ENCODE results near the gene HRH2. TPM values are rescaled to one million over a fixed set of nuclear protein-coding genes. Genes with fewer than 3 reads are reported as not detected.

The HRH2 gene
- total and polyA plus RNA-seq, 9 of the 15 experiments (the other 6 are each of a cell fraction or from before 2014, with no cell fraction given), result 0.04 TPM; not detected in 8

GRCh38 chr5:175692235-175692995, 34.5 kb downstream of the HRH2 start:
- Histone ChIP-seq H3K4me1 (replicated peaks in 1 of 2; ENCODE audit: control insufficient read depth in 2 of 2, insufficient read depth in 2 of 2, low read length in 2 of 2) (peaks cover 5 to 12% of the 10 kb centered on the region in 2 experiments; a peak in 3 of 5 replicates), H3K27ac (ENCODE audit: extremely low read depth, low read depth, low read length) (no peak overlapping the region), H3K9ac (ENCODE audit: insufficient read depth in 1 of 2, low read depth in 2 of 2, low read length in 2 of 2) (no peak overlapping the region), H4K20me1 (replicated peaks; ENCODE audit: control insufficient read depth, insufficient read depth, low read length) (no peaks in the 10 kb centered on the region), H3K9me1 (ENCODE audit: control insufficient read depth, insufficient read depth, low read length) (peaks cover 7% of the 10 kb centered on the region), H3K79me2 (ENCODE audit: control insufficient read depth, insufficient read depth, low read length) (no peaks in the 10 kb centered on the region), H3K36me3 (ENCODE audit: control insufficient read depth, insufficient read depth, low read length) (no peaks in the 10 kb centered on the region), H3K9me3 (replicated peaks; ENCODE audit: control insufficient read depth, insufficient read depth, low read depth, low read length) (no peaks in the 10 kb centered on the region), H3K4me2 (ENCODE audit: insufficient read depth, low read length) (no peak overlapping the region), H3K27me3 (ENCODE audit: control insufficient read depth in 2 of 2, insufficient read depth in 2 of 2, low read length in 2 of 2) (peaks cover 19 to 49% of the 10 kb centered on the region in 2 experiments), H2AFZ (ENCODE audit: low read depth, low read length) (no peak overlapping the region), H3K4me3 (no peak overlapping the region)
- intact Hi-C loops (cut with micrococcal nuclease) (no loop called here), in situ Hi-C loops (cut with MboI) (no loop called here)
- DNase-seq (ENCODE audit: extremely low read depth in 1 of 4, low spot score in 3 of 4) (no peak), FAIRE-seq (no peak), ATAC-seq (no peak)
- WGBS (ENCODE audit: insufficient coverage, low coverage, missing lambda C conversion rate), result 13% methylated on average over 16 of the region's 16 CpGs
- CTCF ChIA-PET (ENCODE audit: low intra/inter-chr PET ratio), result no interaction called here
- POLR2A ChIA-PET, result interaction anchor here (0.6 to 1.0 kb wide), 2 partner anchors 113 to 617 kb away, joined by 3 to 4 read pairs; no protein-coding TSS in a partner anchor
- no TSS peak for BruUV-seq (replicated peaks)
- no peak for TF ChIP-seq ZNF407 (IDR thresholded peaks at IDR 0.05; ENCODE audit: low read depth)
- peak; percentile 48; the same call in 1 of the 2 replicates for TF ChIP-seq ESRRA (IDR thresholded peaks at IDR 0.05; ENCODE audit: borderline replicate concordance, low read depth)
- TF ChIP-seq ZC3H8 (IDR thresholded peaks at IDR 0.05), result no peak
- no peak for TF ChIP-seq HMBOX1 (IDR thresholded peaks at IDR 0.05)
- TF ChIP-seq FOXJ2 (tag; IDR thresholded peaks at IDR 0.05), result no peak
- TF ChIP-seq RBM17 (IDR thresholded peaks at IDR 0.05; ENCODE audit: borderline replicate concordance, low read depth, low read length), result no peak
- no peak for TF ChIP-seq BRD9 (IDR thresholded peaks at IDR 0.05; ENCODE audit: low read depth, partially characterized antibody)
- TF ChIP-seq CREM (IDR thresholded peaks at IDR 0.05; ENCODE audit: low read depth), result no peak
- TF ChIP-seq HOXB6 (CRISPR knock-in tag; IDR thresholded peaks at IDR 0.05; ENCODE audit: borderline replicate concordance), result no peak
- TF ChIP-seq, protein P1, sequence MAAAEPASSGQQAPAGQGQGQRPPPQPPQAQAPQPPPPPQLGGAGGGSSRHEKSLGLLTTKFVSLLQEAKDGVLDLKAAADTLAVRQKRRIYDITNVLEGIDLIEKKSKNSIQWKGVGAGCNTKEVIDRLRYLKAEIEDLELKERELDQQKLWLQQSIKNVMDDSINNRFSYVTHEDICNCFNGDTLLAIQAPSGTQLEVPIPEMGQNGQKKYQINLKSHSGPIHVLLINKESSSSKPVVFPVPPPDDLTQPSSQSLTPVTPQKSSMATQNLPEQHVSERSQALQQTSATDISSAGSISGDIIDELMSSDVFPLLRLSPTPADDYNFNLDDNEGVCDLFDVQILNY (CRISPR knock-in tag; IDR thresholded peaks at IDR 0.05), result no peak
- TF ChIP-seq POLR3G (IDR thresholded peaks at IDR 0.05; ENCODE audit: extremely low read depth, insufficient read length, insufficient replicate concordance), result no peak
- TF ChIP-seq KDM4B (IDR thresholded peaks at IDR 0.05; ENCODE audit: borderline replicate concordance in 2 of 2, low read depth in 1 of 2), result no peak
